Skeletal muscle tissue (tissue), 4 donors: ENCODE measurements around the gene CDH20. TPM values are rescaled to one million over a fixed set of nuclear protein-coding genes. Genes with fewer than 3 reads are reported as not detected.
"Not testable (repeated sequence)": the region's sequence is repeated elsewhere in the genome, so short reads cannot be mapped to it uniquely, and the experiment has no call there.

Source experiments
- H3K27ac ChIP-seq: one replicate; pipeline ENCODE4 v1.7.0; 2013; ENCODE audit warnings: mild to moderate bottlenecking, low read depth, low read length, inconsistent platforms
- H3K27me3 ChIP-seq, 3 donors: one replicate each; pipeline ENCODE4 v1.7.0; 2013; ENCODE audit warnings: low read length in 3 of 3; ENCODE audit not compliant: control insufficient read depth in 3 of 3, insufficient read depth in 3 of 3
- H3K36me3 ChIP-seq, 3 donors: one replicate each; pipeline ENCODE4 v1.7.0; 2013; ENCODE audit warnings: low read length in 3 of 3; ENCODE audit not compliant: control insufficient read depth in 3 of 3, insufficient read depth in 3 of 3
- H3K4me1 ChIP-seq, 3 donors: one replicate each; pipeline ENCODE4 v1.7.0; 2013; ENCODE audit warnings: low read length in 3 of 3, mild to moderate bottlenecking in 3 of 3; ENCODE audit not compliant: control insufficient read depth in 3 of 3, insufficient read depth in 3 of 3
- H3K4me3 ChIP-seq, 3 donors: one replicate each; pipeline ENCODE4 v1.7.0; 2013; ENCODE audit warnings: low read length in 3 of 3
- H3K9ac ChIP-seq, 3 donors: one replicate each; pipeline ENCODE4 v1.7.0; 2013; ENCODE audit warnings: low read length in 3 of 3, mild to moderate bottlenecking in 3 of 3, moderate library complexity in 2 of 3, low read depth in 1 of 3
- H3K9me3 ChIP-seq, 3 donors: one replicate each; pipeline ENCODE4 v1.7.0; 2013; ENCODE audit warnings: low read length in 3 of 3; ENCODE audit not compliant: control insufficient read depth in 3 of 3
- total RNA-seq: library from RNA; depleted of rRNA; stranded (reverse); fragments of >200 nt; gene quantifications from one replicate; pipeline ENCODE4 v1.2.3, GENCODE V29; 2014
- donor health status: Osteomylitis.

CDH20 gene
- total RNA-seq, 1 donor from 2014 or later, result 1.0 TPM

DNA sequence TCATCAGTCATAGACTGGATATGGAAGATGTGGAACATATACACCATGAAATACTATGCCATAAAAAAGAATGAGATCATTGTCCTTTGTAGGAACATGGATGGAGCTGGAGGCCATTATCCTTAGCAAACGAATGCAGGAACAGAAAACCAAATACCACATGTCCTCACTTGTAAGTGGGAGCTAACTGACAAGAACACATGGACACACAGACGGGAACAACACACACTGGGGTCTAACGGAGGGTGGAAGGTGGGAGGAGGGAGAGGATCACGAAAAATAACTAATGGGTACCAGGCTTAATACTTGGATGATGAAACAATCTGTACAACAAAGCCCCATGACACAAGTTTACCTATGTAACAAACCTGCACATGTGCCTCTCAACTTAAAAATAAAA lies 36.4 kb downstream of the CDH20 start:
- H3K4me3 ChIP-seq, H3K9ac ChIP-seq: not testable (repeated sequence)

DNA sequence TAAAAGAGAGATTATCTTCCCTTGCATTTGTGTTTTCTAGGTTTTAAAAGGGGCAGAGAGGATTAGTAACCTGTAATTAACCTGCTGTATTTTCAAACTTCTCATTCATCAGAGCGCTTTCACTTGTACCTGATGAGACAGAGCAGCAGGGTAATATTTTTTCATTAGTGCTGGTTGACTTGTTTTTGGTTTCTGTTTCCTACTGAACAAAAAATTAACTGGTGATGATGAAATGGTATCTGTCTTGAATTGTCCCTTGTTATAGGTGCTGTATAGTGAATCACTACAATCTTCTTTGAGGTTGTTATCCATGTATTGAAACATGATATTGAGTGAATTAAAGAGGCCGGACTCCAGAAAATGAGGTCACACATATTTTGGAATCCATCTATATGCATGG lies 37.9 kb downstream of the CDH20 start:
- H3K27ac ChIP-seq, result no peak overlapping the region
- no peak overlapping the region for H3K4me3 ChIP-seq
- no peak overlapping the region for H3K9ac ChIP-seq
- peaks cover 0 to 3% (median 0%) of the 10 kb centered on the region in 3 donors for H3K27me3 ChIP-seq
- H3K9me3 ChIP-seq, result no peaks in the 10 kb centered on the region
- no peaks in the 10 kb centered on the region for H3K4me1 ChIP-seq
- no peaks in the 10 kb centered on the region for H3K36me3 ChIP-seq

More for the DNA sequence above, 36.4 kb downstream of the CDH20 start:
- H3K4me1 ChIP-seq, H3K27me3 ChIP-seq, H3K36me3 ChIP-seq, H3K27ac ChIP-seq, H3K9me3 ChIP-seq: not testable (repeated sequence)

DNA sequence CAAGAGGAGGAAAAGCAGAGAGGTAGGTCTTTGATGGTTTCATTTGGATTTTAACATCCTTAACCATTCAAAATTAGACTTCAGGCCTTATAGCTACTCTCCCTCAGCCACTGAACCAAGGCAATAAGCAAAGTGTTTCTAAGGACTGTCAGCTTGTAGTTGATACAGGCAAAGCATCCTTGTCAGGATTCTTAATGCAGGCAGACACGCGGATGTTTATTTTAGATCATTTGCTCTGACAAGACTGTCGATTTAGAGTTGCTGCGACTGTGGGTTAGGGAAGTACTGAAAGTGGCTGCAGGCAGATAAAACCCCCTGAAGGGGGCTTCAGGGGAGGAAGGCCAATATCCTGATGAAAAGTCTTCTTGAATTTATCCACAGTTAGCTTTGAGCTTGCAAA lies 46.6 kb downstream of the CDH20 start:
- H3K4me3 ChIP-seq, result no peak overlapping the region
- no peak overlapping the region for H3K9ac ChIP-seq
- no peaks in the 10 kb centered on the region for H3K36me3 ChIP-seq
- no peaks in the 10 kb centered on the region for H3K4me1 ChIP-seq
- H3K27me3 ChIP-seq, result no peaks in the 10 kb centered on the region
- H3K9me3 ChIP-seq, result no peaks in the 10 kb centered on the region
- H3K27ac ChIP-seq, result no peak overlapping the region

DNA sequence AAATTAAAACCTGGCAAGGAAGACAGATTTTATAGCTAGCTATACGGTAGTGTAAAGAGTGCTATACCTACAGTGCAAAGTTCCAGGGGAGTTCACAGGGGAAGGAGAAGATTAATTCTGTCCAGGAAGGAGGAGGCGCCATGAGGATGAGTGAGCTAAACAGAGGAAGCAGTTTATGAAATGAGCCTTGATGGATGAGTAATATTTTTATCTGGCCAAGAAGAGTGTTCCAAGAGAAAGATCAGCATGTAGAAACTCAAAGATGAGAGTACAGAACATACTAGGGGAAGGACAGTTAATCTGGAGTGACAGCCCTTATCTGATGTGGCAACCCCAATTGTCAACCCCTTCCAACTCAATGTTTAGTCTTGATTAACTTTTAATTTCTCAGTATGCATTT lies 54.8 kb downstream of the CDH20 start:
- H3K9me3 ChIP-seq, result no peaks in the 10 kb centered on the region
- H3K27ac ChIP-seq, result no peak overlapping the region
- H3K4me1 ChIP-seq, result no peaks in the 10 kb centered on the region
- no peak overlapping the region for H3K4me3 ChIP-seq
- no peak overlapping the region for H3K9ac ChIP-seq
- no peaks in the 10 kb centered on the region for H3K27me3 ChIP-seq
- H3K36me3 ChIP-seq, result no peaks in the 10 kb centered on the region

DNA sequence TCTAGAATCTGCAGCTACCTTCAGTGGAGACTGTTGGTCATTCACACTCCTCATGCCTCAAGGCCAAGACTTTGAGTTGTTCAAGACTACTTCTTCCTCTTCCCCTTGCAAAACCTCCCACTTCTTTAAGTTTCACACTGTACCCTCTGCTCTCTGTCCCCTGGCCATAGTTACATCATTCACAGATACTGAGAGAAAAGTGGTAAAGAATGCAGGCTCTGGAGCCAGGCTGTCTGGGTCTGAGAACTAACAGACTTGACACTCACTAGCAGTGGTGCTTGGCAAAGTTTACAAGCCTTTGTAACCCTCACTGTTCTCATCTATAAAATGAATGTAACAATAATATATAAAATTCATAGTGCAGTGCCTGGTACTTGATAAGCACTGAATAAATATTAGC lies 61.8 kb downstream of the CDH20 start:
- Histone ChIP-seq H3K9ac (no peak overlapping the region), H3K27me3 (no peaks in the 10 kb centered on the region), H3K9me3 (no peaks in the 10 kb centered on the region), H3K4me1 (no peaks in the 10 kb centered on the region), H3K4me3 (no peak overlapping the region), H3K36me3 (no peaks in the 10 kb centered on the region), H3K27ac (no peak overlapping the region)

DNA sequence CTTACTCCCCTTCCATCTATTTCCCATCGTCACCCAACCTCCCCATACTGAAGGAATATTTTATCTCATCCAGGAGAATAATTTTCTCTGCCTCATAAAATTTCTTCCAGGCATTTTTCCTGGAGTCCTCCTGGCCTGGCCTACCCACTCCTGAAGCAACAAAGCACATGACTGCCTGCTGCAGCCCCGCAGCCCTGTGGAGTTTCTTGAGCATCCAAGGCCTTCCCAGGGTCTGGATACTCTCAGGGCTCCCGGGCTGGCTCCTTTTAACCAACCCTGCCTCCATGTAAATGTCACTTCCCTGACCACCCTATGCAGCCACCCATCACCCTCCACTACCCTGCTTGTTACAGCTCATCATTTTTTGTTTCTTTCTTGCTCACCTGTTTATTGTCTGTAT lies 64.0 kb downstream of the CDH20 start:
- no peak overlapping the region for H3K4me3 ChIP-seq
- H3K4me1 ChIP-seq, result no peaks in the 10 kb centered on the region
- H3K36me3 ChIP-seq, result no peaks in the 10 kb centered on the region
- no peaks in the 10 kb centered on the region for H3K9me3 ChIP-seq
- H3K27me3 ChIP-seq, result no peaks in the 10 kb centered on the region
- H3K27ac ChIP-seq, result no peak overlapping the region
- H3K9ac ChIP-seq, result no peak overlapping the region

DNA sequence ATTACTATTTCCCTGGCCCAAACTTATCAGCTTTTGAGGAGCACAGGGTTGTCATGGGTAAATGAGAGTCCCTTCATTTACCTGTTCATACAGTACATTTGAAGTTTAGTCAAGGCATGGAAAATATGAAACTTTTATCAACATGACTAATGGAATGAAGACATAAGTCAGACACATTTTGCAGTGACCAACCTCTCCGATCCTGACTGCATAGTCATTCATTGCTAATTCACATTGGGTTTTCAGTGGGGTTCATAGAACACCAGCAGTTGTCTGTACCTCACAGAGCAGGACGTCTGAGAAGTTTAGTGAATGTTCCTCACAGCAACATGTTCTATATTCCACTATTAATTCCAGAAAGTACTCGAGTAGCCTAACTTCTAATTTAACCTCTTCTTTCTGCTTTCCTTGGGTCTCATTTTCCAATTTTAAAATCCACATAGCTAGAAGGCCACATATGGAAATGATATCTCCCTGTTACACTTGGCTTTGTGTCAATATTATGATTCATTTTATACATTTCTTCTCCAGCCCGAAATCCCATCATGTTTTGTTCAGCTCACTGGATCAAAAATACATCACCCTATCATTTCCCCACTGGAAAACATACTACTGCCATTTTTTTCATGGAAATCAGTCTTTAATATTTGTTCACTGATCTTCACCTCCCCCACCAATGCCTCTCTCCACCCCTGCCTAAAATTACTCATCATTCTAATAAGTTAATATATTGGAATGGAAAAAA lies 65.9 kb downstream of the CDH20 start:
- no peaks in the 10 kb centered on the region for H3K4me1 ChIP-seq

DNA sequence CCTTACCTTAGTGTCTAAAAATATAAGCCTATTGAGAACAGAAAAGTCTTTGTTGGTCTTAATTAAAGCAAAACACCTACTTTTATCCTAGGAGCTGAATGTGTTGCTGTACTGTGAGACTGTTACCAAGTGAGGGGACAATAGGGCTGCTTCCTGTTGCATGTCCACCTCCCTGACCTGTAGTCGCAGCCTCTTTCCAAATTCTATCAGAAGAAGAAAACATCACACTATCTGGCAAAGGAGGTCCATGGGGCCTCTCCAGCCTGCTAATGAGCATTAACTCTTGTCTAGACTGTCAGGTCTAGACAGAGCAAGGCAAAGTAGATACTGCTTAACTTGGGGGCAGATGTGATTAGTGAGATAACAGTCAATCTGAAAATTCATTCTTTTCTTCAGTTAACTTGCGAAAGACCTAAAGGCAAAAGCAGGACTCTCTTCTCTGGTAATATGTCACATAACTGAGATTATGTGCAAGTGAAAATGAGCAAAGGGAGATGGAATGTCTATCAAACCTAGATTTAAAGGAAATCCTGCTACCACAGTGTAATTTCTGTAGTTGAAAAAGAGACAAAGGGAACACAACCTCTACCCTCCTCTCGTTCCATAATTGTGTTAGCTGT lies 66.9 kb downstream of the CDH20 start:
- Histone ChIP-seq H3K36me3 (no peaks in the 10 kb centered on the region), H3K9ac (no peak overlapping the region), H3K9me3 (no peaks in the 10 kb centered on the region), H3K27ac (no peak overlapping the region), H3K4me3 (no peak overlapping the region), H3K27me3 (no peaks in the 10 kb centered on the region), H3K4me1 (no peaks in the 10 kb centered on the region)

More for the DNA sequence above, 65.9 kb downstream of the CDH20 start:
- Histone ChIP-seq H3K4me3 (no peak overlapping the region), H3K36me3 (no peaks in the 10 kb centered on the region), H3K9me3 (no peaks in the 10 kb centered on the region), H3K27me3 (no peaks in the 10 kb centered on the region), H3K9ac (no peak overlapping the region), H3K27ac (no peak overlapping the region)

DNA sequence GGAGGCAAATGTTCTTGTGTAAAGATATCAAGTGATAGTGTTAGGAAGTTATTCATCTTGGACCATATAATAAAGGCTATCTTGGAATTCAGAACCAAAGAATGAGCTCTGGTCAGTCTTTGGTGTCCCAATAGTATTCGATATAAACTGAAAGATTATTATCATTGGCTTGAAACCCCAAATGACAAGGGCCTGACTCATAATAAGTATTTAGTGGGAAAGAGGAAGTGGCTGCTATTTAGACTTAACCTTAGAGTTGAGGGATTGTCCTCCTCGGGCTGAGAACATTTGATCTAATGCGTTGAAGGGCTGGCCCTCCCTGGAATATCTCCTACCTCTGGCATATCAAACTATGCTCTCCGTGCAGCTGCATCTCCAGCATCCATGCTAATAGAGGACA lies 67.5 kb downstream of the CDH20 start:
- Histone ChIP-seq H3K36me3 (no peaks in the 10 kb centered on the region), H3K4me1 (no peaks in the 10 kb centered on the region), H3K9ac (no peak overlapping the region), H3K27ac (no peak overlapping the region), H3K4me3 (no peak overlapping the region), H3K27me3 (no peaks in the 10 kb centered on the region), H3K9me3 (no peaks in the 10 kb centered on the region)

DNA sequence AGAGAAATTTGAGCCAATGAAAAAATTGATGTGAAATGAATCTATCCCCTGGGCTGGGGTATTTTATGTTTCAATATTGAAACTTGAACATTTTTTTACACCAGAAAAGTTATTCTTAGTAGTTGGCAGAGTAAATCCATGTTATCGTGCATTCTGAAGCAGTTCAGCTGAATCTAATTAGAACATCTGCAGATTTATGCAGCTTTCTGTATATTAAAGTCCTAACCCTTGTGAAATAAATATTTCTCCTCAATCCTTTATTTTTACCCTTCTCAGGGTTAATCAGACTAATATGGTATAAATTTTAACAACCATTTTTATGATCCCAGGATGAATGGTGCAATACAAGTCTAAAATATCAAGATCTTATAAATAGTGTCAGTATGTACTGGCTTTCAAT lies 69.5 kb downstream of the CDH20 start:
- Histone ChIP-seq H3K36me3 (no peaks in the 10 kb centered on the region), H3K9ac (no peak overlapping the region), H3K27me3 (no peaks in the 10 kb centered on the region), H3K4me3 (no peak overlapping the region), H3K9me3 (no peaks in the 10 kb centered on the region), H3K4me1 (no peaks in the 10 kb centered on the region), H3K27ac (no peak overlapping the region)
